ENCODE results near the gene RXRB.

- TF ChIP-seq CTCF (IDR thresholded peaks at IDR 0.05) (no peak), ZFX (IDR thresholded peaks at IDR 0.05; ENCODE audit: borderline replicate concordance) (no peak)
Measured at GRCh38 chr6:33248932-33249731, 48.7 kb upstream of the RXRB start.
